Measurements from ENCODE around the gene NOCT. TPM values are rescaled to one million over a fixed set of nuclear protein-coding genes. Genes with fewer than 3 reads are reported as not detected.

The NOCT gene
- total RNA-seq, 1 donor from 2014 or later: 14.1 TPM

DNA sequence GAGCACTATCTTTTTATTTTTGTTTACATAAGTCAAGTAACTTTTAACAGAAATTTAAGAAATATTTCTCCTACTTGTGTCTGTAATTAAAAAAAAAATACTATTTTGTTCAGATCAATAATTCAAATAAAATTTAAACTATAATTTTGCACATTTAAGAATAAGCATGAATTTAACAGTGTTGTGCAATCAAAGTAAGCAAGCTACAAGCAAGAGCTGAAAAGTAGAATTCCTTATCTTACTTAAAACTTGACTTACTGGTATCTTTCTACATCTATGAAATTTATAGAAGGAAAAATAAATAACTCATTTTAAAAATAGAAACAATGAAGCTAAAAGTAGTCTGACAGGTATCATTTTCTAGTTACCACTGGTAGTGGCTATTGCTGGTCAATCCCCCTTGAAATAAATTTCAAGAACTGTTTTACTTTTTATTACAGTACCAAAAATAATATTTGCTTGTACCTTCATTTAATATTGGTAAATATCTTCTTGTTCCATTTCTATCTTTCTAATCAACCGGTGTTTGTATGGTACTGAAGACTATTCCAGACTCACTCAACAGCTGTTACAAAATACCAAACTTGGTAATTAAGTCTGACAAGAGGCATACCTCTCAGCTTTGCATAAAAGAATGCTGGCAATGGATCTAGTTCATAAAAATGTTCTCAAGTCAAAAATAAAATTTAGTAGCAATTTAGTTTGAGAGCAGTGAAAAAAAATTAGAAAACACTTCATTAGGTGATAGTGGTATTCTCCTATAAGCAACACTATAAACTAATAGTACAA, 62.2 kb downstream of the NOCT start:
- no peak overlapping the region for H3K27ac Mint-ChIP-seq (ENCODE audit: unreplicated experiment)
- H3K4me3 Mint-ChIP-seq: no peak overlapping the region
- no peaks in the 10 kb centered on the region for H3K36me3 Mint-ChIP-seq (ENCODE audit: low read depth)
- no peak for TF ChIP-seq CTCF (conservative IDR thresholded peaks at IDR 0.05)
- no peaks in the 10 kb centered on the region for H3K9me3 Mint-ChIP-seq
- no peaks in the 10 kb centered on the region for H3K27me3 Mint-ChIP-seq (ENCODE audit: low read depth)
- DNase-seq (ENCODE audit: low read depth, low spot score): no peak
- peaks cover 9% of the 10 kb centered on the region for H3K4me1 Mint-ChIP-seq

GRCh38 chr4:139078926-139079325, 63.3 kb downstream of the NOCT start:
- Mint-ChIP-seq H3K9me3 (no peaks in the 10 kb centered on the region), H3K27ac (ENCODE audit: unreplicated experiment) (no peak overlapping the region), H3K36me3 (ENCODE audit: low read depth) (no peaks in the 10 kb centered on the region), H3K4me3 (no peak overlapping the region), H3K4me1 (peaks cover 12% of the 10 kb centered on the region), H3K27me3 (ENCODE audit: low read depth) (no peaks in the 10 kb centered on the region)
- TF ChIP-seq CTCF (conservative IDR thresholded peaks at IDR 0.05): no peak
- DNase-seq (ENCODE audit: low read depth, low spot score): no peak

DNA sequence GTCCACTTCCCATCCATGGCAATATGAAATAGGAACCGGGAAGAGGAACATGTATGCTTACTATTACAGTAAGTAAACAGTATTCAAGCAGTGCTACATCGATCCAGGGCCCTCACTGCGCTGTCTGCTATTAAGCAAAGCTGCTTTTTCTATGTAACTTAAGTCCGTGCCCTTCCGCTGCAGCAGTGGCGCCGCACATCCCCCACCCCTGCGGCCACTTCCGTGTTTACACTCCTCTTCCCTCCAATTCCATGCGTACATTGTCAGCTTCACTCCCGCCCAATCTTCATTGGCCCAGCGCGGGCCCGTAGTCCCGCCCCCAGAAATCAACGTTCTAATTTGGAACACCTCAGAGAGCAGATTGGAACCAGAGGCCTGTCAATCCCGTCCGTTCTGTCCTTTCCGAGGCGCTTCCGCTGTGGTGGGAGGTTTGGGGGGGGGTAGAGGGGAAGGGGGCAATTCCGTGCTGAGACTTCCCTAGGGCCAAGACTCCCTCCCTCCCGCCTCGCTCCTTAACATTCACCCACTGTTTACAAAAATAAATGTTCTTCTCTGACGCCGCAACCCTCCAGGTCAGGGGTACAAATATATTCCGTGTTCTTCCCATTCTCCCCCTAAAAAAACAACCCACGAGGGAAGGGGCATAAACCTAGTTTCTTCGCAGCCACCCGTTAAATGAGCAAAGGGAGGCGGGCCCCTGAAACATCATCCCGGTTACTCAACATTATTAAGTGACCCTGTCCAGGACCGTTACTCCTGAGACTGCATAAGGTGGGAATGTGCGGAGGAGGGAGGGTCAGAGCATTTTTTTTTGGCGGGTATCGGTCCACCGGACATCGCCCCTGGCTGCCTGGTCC, 67.4 kb downstream of the NOCT start:
- Mint-ChIP-seq H3K27ac (ENCODE audit: unreplicated experiment) (peak overlapping the region; percentile 96), H3K4me1 (peaks cover 24% of the 10 kb centered on the region), H3K36me3 (ENCODE audit: low read depth) (no peaks in the 10 kb centered on the region), H3K27me3 (ENCODE audit: low read depth) (no peaks in the 10 kb centered on the region), H3K9me3 (no peaks in the 10 kb centered on the region), H3K4me3 (peak overlapping the region; percentile 87)
- TF ChIP-seq CTCF (conservative IDR thresholded peaks at IDR 0.05): no peak
- DNase-seq (ENCODE audit: low read depth, low spot score): peak; percentile 80

GRCh38 chr4:139083607-139083955, 68.0 kb downstream of the NOCT start:
- Mint-ChIP-seq H3K36me3 (ENCODE audit: low read depth) (no peaks in the 10 kb centered on the region), H3K4me1 (peaks cover 24% of the 10 kb centered on the region), H3K27me3 (ENCODE audit: low read depth) (no peaks in the 10 kb centered on the region), H3K4me3 (peak overlapping the region; percentile 87), H3K27ac (ENCODE audit: unreplicated experiment) (peak overlapping the region; percentile 96), H3K9me3 (no peaks in the 10 kb centered on the region)
- TF ChIP-seq CTCF (conservative IDR thresholded peaks at IDR 0.05): no peak
- peak; percentile 29 for DNase-seq (ENCODE audit: low read depth, low spot score)

DNA sequence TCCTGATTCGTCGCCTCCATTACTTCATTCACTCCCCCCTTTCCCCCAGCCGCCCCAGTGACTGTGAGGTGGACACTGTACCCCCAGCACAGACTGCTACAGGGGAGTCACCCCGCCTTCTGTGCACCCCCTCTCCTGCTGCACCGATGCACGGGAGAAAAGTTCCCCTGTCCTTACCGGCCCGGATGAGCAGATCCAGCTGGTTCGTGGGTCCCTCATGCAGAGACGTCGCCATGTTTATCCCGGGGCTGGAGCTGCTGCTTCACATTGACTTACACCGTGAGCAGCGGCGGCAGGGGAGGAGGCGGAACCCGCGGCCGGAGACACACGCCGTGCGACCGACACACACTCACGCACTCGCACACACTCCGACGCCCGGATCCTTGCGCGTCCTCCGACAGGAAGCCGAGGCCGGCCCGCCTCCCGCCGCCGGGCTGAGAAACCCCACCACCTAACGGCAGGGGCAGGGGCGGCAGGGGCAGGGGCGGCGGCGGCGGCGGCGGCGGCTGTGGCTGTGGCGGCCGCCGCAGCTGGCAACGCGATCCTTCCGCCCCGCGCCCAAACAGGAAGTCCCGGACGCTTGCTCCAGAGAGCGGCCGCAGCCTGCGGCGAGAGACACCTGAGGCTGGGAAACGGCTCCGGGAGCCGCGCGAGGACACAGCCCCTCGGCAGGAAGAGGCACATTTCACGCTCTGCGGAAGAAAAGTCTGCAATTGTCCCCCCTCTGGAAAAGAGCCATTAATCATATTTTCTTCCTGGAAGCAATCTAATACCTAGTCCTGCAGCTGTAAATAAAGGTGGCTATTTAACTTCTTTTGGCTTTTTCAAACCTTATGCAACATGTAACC, 68.6 kb downstream of the NOCT start:
- peaks cover 24% of the 10 kb centered on the region for H3K4me1 Mint-ChIP-seq
- peak overlapping the region; percentile 87 for H3K4me3 Mint-ChIP-seq
- DNase-seq (ENCODE audit: low read depth, low spot score): peak; percentile 73
- H3K27ac Mint-ChIP-seq (ENCODE audit: unreplicated experiment): peak overlapping the region; percentile 96
- H3K36me3 Mint-ChIP-seq (ENCODE audit: low read depth): no peaks in the 10 kb centered on the region
- no peaks in the 10 kb centered on the region for H3K27me3 Mint-ChIP-seq (ENCODE audit: low read depth)
- no peaks in the 10 kb centered on the region for H3K9me3 Mint-ChIP-seq
- TF ChIP-seq CTCF (conservative IDR thresholded peaks at IDR 0.05): peak; percentile 45

All from neural crest cell (in vitro differentiated cells).